Measurements from ENCODE around the gene AHCYL2. TPM values are rescaled to one million over a fixed set of nuclear protein-coding genes. Genes with fewer than 3 reads are reported as not detected.
"Not testable (repeated sequence)": the region's sequence is repeated elsewhere in the genome, so short reads cannot be mapped to it uniquely, and the experiment has no call there.

The AHCYL2 gene
- total RNA-seq, 1 experiment from 2014 or later = 74.0 TPM

DNA sequence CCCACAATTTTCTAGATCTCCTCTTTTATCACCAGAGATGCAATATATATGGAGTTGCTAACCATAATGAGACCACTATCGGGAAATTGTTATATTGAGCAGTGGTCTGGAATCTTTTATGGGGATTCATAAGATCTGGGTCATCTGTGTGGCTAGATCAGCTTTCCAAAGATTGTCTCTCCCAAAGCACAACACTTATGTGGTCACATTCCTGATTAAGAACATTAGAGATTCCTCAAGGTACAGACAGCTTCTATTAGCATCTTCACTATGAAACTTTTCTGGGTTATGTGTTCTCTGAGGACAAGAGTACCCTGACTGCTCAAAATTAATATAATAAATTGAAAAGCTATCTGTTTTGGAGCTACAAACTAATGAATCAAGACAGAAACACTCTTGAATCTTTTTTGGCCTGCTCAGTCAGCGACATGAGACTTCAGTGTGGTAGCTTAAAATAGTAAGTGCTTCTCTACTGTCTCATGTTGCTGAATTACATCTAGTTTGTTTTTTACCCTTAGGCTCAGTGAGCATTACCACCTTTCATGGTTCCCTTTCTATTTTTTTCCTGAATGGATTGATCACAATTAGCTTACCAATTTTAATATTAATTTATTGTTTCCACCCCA, 166.8 kb downstream of the AHCYL2 start:
- in situ Hi-C loops (cut with HindIII; ENCODE audit: low sequenced_read_pairs) = no loop called here
- no peak for DNase-seq (ENCODE audit: low spot score)

DNA sequence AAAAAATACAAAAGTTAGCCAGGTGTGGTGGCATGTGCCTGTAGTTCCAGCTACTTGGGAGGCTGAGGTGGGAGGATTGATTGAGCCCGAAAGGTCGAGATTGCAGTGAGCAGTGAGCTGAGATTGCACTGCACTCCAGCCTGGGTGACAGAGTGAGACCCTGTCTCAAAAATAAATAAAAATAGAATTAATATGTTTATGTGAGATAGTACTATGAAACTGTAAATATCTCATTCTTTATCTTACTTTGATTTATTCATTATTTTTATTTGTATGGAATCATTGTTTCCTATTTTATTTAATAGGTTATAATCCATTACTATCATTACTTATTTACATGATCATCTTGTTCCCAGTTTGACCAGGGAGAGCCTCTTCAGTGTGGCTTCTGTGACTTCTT, 168.4 kb downstream of the AHCYL2 start:
- DNase-seq (ENCODE audit: low spot score) = no peak

DNA sequence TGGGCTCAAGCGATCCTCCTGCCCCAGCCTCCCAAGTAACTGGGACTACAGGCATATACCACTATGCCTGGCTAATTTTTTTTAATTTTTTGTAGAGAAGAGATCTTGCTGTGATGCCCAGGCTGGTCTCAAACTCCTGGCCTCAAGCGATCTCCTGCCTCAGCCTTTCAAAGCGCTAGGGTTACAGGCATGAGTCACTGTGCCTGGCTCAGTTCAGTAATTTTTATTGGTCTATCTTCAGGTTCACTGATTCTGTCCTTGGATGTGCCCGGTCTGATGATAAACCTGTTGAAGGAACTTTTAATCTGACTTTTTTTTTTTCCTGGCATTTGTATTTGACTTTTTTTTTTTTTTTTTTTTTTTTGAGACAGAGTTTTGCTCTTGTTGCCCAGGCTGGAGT, 169.3 kb downstream of the AHCYL2 start:
- no peak for DNase-seq (ENCODE audit: low spot score)
- in situ Hi-C loops (cut with HindIII; ENCODE audit: low sequenced_read_pairs) = no loop called here

More for the DNA sequence above, 168.4 kb downstream of the AHCYL2 start:
- in situ Hi-C loops (cut with HindIII; ENCODE audit: low sequenced_read_pairs) = no loop called here

DNA sequence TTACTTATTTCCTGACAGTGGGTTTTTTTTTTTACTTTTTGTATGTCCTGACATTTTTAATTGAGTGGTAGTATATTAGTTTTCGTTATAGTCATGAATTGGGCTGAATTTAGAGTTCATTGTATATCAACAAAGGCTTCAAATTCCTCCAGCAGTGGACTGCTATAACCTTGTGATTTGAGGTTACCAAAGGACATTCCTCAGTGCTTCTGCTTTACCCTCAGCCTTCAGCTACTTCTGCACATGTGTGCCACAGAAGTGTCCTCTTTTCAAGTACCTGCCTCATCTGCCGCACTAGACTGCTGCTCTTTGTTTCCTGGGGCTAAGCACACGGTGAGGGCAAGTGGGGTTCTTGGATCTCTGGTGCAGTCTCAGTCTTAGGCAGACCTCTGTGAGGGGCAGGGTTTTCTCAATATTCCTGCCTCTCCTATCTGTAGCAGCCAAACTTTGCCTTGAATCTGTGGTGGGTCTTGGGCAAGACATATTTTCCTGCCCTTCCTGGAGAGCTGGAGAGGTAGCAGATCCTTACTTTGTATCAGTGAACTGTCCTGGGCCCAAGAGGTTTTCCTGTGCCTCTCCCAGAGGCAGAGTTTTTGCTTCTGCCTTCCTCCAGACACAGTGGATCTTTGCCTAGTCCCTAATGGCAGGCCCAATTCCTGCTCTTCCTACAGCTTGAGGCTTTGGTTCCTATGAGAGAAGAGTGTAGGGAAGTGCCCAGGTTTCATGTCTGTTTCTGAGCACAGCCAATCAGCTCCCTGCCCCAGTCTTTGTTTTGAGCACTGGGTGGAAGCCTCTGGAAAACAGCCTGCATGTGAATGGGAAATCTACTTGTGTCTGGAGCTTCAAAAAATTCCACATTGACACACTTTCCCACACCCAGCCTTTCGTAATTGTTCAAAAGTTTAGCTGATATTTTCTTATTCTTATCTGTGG, 170.4 kb downstream of the AHCYL2 start:
- in situ Hi-C loops (cut with HindIII; ENCODE audit: low sequenced_read_pairs) = no loop called here
- DNase-seq (ENCODE audit: low spot score) = no peak

DNA sequence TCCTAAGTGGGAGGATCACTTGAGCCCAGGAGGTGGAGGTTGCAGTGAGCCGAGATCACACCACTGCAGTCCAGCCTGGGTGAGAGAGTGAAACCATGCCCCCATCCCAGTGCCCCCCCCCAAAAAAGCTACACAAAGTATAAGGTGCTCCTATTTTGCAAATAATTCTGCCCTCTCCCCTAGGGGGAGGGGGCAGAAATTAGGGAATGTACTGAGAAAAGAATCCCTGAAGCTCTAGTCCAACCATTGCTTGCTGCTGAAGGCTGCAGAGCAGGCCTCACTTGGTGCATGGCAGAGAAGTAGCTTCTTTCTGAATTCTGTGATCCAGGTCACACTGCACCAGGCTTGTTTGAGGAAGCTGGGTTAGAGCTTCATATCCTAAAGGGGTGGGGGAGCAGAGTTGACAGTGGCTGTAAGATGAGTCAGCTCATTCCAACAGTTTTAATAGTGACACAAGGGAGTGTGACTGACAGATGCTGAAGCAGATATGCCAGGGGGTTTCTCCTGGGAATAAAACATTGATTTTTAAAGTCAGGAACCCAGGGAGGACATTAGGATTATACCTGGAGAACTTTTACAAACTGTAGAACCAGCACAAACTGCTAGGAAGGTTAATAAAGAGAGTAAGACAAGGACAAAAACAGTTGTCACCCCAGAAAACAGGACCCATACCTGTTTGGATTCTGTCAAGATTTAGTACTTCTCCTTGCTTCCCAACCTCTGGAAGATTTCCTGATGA, 176.6 kb downstream of the AHCYL2 start:
- DNase-seq (ENCODE audit: low spot score) = no peak

DNA sequence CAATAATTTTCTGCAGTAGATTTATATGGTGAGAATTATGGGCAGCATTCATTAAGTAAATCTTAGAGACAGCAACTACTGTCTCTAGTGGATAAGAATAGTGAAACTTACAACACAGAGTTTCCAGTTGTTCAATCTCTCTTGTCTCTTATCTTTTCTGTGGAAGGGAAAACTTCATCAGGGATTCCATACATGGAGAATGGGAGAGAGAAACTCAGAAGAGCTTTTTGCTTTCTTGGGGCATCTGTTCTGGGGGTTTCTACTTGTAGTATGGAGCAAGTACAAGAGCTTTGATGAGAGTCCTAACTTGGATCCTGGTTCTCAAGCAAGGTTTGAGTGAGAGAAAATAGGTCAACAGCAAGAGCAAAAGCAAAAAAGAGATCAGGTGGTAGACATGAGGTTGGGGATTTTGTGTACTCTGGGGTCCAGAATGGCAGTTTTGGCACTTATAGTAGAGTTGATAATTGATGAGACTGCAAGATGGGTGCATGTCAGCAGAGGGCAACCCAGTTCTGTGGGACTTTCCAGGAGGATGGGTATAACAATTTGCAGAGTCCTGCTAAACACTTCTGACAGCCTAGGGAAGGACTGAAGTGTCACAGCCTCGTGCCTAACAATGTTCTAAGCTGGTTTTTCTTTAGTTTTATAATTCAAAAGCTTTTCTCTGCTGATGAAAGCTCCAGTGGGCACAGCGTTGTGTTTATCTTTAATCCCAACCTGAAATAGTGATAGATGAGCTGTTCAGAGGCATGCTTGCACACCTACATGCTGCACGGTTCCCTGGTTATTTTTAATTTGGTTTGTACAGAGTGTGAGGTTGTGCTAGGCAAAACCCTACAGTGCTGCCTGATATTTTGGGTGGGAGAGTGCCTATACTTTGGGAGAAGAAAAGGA, 177.4 kb downstream of the AHCYL2 start:
- in situ Hi-C loops (cut with HindIII; ENCODE audit: low sequenced_read_pairs) = no loop called here
- no peak for DNase-seq (ENCODE audit: low spot score)

More for the DNA sequence above, 176.6 kb downstream of the AHCYL2 start:
- in situ Hi-C loops (cut with HindIII; ENCODE audit: low sequenced_read_pairs) = no loop called here

DNA sequence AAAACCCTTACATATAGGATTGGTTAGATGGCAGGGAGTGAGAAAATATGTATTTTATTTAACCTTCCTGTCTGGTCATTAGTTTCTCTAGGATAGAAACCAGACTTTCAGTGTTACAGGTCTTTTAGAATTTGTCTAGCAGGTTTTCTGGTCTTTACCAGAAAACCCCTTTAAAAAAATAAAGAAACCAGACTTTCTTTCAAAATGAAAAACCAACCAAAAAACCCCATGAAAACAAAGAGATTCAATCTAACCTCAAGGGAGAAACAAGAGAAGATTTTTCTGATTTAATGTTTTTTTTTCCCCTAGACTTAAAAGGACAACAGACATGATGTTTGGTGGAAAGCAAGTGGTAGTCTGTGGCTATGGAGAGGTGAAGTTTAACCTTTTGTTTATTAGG, 180.7 kb downstream of the AHCYL2 start:
- in situ Hi-C loops (cut with HindIII; ENCODE audit: low sequenced_read_pairs) = no loop called here
- no peak for DNase-seq (ENCODE audit: low spot score)

DNA sequence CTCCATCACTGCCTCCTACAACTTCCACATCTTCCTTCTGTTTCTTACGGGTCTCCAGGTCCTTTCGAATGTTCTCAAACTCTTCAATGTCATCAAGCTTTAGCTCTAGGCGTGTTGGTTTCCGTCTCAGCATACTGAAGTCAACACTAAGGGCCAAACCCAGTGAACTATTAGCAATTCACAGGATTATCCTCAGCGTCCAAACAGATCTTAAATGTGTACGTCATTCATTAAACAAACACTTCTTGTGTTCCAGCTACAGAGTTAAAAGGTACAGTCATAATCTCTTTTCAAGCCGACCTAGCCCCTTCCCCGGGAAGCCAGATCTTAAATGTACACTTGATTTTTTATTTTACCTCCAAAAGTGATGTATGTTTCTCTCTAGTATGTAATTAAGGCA, 185.4 kb downstream of the AHCYL2 start:
- DNase-seq (ENCODE audit: low spot score); in situ Hi-C loops (cut with HindIII; ENCODE audit: low sequenced_read_pairs): not testable (repeated sequence)

DNA sequence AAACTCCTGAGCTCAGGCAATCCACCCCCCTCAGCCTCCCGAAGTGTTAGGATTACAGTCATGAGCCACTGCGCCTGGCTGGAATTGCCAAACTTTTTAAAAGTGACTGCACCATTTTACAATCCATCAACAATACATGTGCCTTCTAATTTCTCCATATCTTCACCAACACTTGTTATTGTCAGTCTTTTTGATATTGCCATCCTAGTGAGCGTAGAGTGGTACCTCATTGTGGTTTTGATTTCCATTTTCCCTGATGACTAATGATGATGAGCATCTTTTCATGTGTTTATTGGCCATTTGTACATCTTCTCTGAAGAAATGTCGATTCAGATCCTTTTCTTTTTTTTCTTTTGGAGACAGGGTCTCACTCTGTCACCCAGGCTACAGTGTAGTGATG, 187.7 kb downstream of the AHCYL2 start:
- DNase-seq (ENCODE audit: low spot score) = no peak
- in situ Hi-C loops (cut with HindIII; ENCODE audit: low sequenced_read_pairs) = no loop called here

DNA sequence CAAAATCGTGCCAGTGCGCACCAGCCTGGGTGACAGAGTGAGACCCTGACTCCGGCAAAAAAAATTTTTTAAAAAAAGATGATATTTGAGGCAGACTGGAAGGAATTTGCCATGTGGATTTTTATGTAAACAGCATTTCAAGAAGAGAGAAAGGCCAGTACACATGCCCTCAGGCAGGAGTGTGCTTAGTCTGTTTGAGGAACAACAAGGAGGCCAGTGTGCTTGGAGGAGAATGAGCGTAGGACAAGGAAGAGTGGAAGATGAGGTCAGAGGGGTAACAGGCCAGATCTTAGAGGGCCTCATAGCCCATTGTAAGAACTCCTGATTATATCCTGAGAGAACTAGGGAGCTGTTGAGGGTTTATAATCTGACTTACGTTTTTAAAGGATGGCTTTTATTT, 192.2 kb downstream of the AHCYL2 start:
- in situ Hi-C loops (cut with HindIII; ENCODE audit: low sequenced_read_pairs) = no loop called here
- DNase-seq (ENCODE audit: low spot score) = no peak

DNA sequence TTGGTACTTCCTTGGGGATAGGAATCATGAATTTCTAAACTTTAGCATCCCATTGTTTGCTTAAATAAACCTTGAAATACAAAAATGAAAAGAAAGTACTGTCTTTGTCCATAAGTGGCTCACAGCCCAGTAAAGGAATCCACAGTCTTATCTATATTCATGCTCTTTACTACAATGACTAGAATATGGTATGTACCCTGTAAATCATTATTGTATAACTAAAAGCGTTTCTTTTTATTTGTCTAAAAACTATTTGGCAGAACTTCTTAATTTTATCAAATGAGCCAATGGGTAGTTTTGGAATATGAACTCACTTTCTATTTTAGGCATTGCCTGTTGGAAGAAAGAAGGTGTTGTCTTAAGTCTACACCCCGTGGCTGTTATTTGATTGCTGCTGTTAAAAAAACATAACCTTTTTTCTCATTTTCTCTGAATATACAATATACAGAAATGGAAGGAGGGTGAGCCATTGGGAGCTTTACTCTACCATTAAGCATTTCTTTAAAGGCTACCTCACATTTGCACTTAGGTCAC, 197.0 kb downstream of the AHCYL2 start:
- DNase-seq (ENCODE audit: low spot score) = no peak
- in situ Hi-C loops (cut with HindIII; ENCODE audit: low sequenced_read_pairs) = no loop called here

DNA sequence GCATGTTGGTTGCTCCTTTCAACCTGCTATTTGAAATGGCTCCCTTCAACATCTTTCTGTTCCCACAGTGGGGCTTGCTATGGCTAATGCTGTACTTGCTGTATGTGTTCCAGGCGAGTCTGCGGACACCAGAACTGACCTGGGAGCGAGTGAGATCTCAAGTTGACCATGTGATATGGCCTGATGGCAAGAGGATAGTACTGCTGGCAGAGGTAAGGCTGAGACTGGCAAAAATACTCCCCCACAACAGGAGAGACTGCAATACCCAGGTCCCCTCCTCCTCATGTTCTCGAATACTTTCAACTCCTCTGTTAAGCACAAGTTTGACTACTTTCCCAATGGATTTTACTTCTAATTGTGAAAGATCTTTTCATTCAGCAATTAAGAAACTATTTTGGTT, 197.9 kb downstream of the AHCYL2 start:
- DNase-seq (ENCODE audit: low spot score) = no peak
- in situ Hi-C loops (cut with HindIII; ENCODE audit: low sequenced_read_pairs) = no loop called here

DNA sequence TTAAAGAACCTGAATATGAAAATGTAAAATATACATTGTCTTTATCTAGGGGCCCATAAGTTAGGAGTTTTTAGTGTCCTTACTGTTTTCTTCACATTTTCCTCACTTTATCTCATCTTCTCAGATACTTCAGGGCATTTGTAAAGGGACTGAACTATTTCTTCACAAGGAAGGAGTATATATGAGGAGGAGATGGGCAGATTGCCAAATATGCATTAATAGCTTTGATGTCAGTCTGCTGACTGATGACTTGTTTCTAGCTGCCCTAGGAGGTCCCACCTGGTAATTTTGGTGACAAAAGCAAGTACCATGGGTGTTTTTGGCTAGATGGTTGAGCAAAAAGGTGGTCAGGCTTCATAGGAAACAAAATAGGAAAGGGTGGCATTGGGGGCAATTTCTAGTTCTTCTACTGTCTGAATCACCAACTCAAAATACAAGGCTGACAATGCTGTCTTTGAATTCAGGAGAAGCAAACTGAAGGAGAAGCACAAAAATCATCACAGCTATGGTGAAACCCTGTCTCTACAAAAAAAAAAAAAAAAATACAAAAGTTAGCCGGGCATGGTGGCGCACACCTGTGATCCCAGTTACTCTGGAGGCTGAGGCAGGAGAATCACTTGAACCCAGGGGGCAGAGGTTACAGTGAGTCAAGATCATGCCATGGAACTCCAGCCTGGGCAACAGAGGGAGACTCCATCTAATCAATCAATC, 199.0 kb downstream of the AHCYL2 start:
- in situ Hi-C loops (cut with HindIII; ENCODE audit: low sequenced_read_pairs) = no loop called here
- no peak for DNase-seq (ENCODE audit: low spot score)

DNA sequence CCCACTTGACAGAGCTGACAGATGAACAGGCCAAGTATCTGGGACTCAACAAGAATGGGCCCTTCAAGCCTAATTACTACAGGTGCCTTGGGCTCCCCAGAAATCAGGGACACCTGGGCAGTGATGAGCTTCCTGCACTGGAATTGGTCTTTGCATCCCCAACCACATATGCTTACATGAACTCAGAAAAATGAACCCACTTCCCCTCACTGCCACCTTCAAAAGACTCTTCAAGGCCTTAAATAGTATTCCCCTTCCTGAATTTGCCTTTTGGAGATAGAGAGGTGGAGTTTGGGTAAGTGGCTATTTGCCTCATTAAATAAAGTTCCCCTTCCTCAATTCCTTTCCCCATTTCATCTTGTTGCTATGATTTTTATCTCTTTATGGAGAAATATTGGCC, 201.7 kb downstream of the AHCYL2 start:
- in situ Hi-C loops (cut with HindIII; ENCODE audit: low sequenced_read_pairs) = no loop called here
- no peak for DNase-seq (ENCODE audit: low spot score)

DNA sequence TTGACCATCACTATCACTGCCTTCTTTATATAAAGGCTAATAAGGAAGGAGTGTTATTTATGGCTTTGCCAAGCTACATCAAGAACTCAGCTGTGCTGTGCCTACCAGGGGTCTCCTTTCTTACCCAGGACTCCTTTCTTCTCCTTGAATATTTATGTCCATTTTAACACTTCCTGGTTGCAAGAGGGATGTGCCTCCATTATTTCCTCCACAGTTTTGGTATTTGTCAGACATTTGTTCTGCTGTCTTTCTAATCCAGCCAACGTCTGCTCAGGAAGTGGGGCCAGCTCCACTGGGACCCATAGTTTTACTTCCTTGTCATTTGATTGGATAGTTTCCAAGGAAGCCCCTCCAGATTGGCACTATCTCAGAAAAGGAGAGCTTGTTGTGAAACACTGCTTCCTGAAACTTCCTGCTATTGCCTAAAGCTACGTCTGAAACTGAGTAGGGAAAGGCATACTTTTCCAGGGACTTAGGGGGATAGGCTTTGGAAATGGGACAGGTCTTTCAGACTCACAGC, 202.8 kb downstream of the AHCYL2 start:
- DNase-seq (ENCODE audit: low spot score) = no peak
- in situ Hi-C loops (cut with HindIII; ENCODE audit: low sequenced_read_pairs) = no loop called here

DNA sequence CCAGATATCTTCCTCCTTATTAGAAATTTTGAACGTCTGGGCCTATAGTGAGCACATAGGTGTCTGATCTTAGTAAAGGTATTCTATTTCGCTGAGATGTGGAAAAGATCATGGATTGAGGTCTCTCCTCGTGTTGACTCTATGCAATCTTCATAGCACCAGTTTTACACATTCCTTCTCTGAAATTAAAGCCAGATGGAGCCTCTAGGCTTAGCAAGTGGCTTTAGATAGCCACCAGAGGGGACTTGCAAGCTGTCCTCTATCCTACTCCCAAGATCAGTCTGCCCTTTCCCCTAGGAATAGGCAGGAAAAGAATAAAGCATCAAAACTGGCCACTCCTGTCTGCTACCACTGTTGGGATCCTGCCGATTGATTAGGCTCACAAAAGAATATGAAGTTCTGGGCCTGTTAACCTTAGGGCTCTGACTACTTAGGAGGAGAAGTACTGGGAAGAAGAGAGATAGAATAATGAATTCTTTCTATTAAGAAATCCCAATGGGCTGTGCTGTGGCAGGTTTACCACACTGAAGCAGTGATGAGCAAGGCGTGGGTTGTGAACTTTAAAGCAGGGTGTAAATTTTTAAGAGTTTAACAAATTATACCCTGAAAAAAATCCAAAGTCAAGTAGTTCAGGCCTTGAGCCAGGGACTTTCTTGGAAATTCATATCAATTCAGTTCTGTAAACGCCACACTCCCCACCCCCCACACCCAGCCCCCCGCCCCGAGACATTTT, 207.2 kb downstream of the AHCYL2 start:
- in situ Hi-C loops (cut with HindIII; ENCODE audit: low sequenced_read_pairs) = no loop called here
- no peak for DNase-seq (ENCODE audit: low spot score)
